IMR-90 (cell line): Measurements from ENCODE around the gene OGFOD3. TPM values are rescaled to one million over a fixed set of nuclear protein-coding genes. Genes with fewer than 3 reads are reported as not detected.

Experiments
- ATAC-seq: fragments of 200-7000 bp; cut with Tn5 transposase; 2 replicates; pipeline ENCODE4 v1.9.1; 2020; ENCODE audit warnings: low read depth, mild to moderate bottlenecking, moderate library complexity
- Bru-seq: library from RNA; stranded (reverse); fragments of 400-500 nt; gene quantifications from one replicate; lab custom pipeline; 2021; lab: Mats Ljungman, UMichigan
- BruChase-seq, 2 experiments: library from RNA; stranded (reverse); fragments of 400-500 nt; gene quantifications; one replicate each; lab custom pipeline; 2021; lab: Mats Ljungman, UMichigan
- BruUV-seq: library from RNA; stranded (reverse); fragments of 400-500 nt; replicated peaks from 2 replicates; lab custom pipeline; 2021; lab: Mats Ljungman, UMichigan
- CTCF ChIA-PET: fragments of 300-600 bp; formaldehyde crosslinking; extraction: SDS; loops from one replicate; lab custom pipeline; 2021; ENCODE audit warnings: antibody characterized with exemption; lab: Yijun Ruan, JAX
- POLR2A ChIA-PET: fragments of 300-600 bp; sonication (Branson Sonifier 250); formaldehyde crosslinking; loops from one replicate; lab custom pipeline; 2022; ENCODE audit warnings: antibody characterized with exemption; ENCODE audit not compliant: unreplicated experiment; lab: Charles Lee
- DNase-seq: peaks from one replicate; pipeline ENCODE4 v3.0.0; 2013
- H2AFZ ChIP-seq: replicated peaks from 2 replicates; pipeline ENCODE3; 2013; ENCODE audit warnings: low read length, mild to moderate bottlenecking; ENCODE audit not compliant: poor library complexity
- H2AK5ac ChIP-seq: 2 replicates; pipeline ENCODE4 v1.6.1; 2013; ENCODE audit warnings: low read depth, low read length, inconsistent platforms
- H2AK9ac ChIP-seq: replicated peaks from 2 replicates; pipeline ENCODE3; 2013; ENCODE audit warnings: mild to moderate bottlenecking, low read depth, low read length, moderate library complexity; ENCODE audit not compliant: poor library complexity
- H2BK120ac ChIP-seq: 2 replicates; pipeline ENCODE4 v1.6.1; 2013; ENCODE audit warnings: low read depth, low read length, inconsistent platforms
- H2BK15ac ChIP-seq: 3 replicates; pipeline ENCODE4 v1.6.1; 2013; ENCODE audit warnings: low read depth, low read length, inconsistent platforms
- H2BK20ac ChIP-seq: 2 replicates; pipeline ENCODE4 v1.6.1; 2013; ENCODE audit warnings: low read depth, mild to moderate bottlenecking, inconsistent platforms, low read length, moderate library complexity
- H2BK5ac ChIP-seq: 2 replicates; pipeline ENCODE4 v1.6.1; 2013; ENCODE audit warnings: mild to moderate bottlenecking, low read depth, low read length, inconsistent platforms; ENCODE audit not compliant: poor library complexity, severe bottlenecking
- H3K14ac ChIP-seq: replicated peaks from 2 replicates; pipeline ENCODE4 v1.6.1; 2013; ENCODE audit warnings: low read depth, low read length, inconsistent platforms
- H3K18ac ChIP-seq: 2 replicates; pipeline ENCODE4 v1.6.1; 2013; ENCODE audit warnings: low read depth, low read length, control low read depth
- H3K23ac ChIP-seq: 2 replicates; pipeline ENCODE4 v1.6.1; 2013; ENCODE audit warnings: low read depth, low read length, inconsistent platforms
- H3K27ac ChIP-seq: 2 replicates; pipeline ENCODE4 v1.5.1; 2013; ENCODE audit warnings: mild to moderate bottlenecking, control low read depth, low read length; ENCODE audit not compliant: insufficient read depth
- H3K27me3 ChIP-seq: 2 replicates; pipeline ENCODE4 v1.6.1; 2013; ENCODE audit warnings: low read length; ENCODE audit not compliant: control insufficient read depth, insufficient read depth
- H3K36me3 ChIP-seq: 2 replicates; pipeline ENCODE4 v1.6.1; 2013; ENCODE audit warnings: low read length, mixed read lengths; ENCODE audit not compliant: control insufficient read depth, insufficient read depth
- H3K4ac ChIP-seq: 2 replicates; pipeline ENCODE4 v1.6.1; 2013; ENCODE audit warnings: low read depth, low read length, inconsistent platforms
- H3K4me1 ChIP-seq: 2 replicates; pipeline ENCODE4 v1.6.1; 2013; ENCODE audit warnings: low read length, mixed read lengths; ENCODE audit not compliant: control insufficient read depth, insufficient read depth
- H3K4me2 ChIP-seq: 2 replicates; pipeline ENCODE4 v1.6.1; 2013; ENCODE audit warnings: low read depth, mild to moderate bottlenecking, control low read depth, low read length, moderate library complexity
- H3K4me3 ChIP-seq: 2 replicates; pipeline ENCODE4 v1.5.1; 2013; ENCODE audit warnings: low read depth, mild to moderate bottlenecking, control low read depth, low read length, moderate library complexity; ENCODE audit not compliant: insufficient read depth
- H3K56ac ChIP-seq: 2 replicates; pipeline ENCODE4 v1.6.1; 2013; ENCODE audit warnings: low read length, inconsistent platforms; ENCODE audit not compliant: insufficient read depth; ENCODE audit errors: extremely low read depth
- H3K79me1 ChIP-seq, 2 experiments: 2 replicates each; pipeline ENCODE4 v1.6.1; 2013; ENCODE audit warnings: low read length in 2 of 2, inconsistent platforms in 1 of 2, low read depth in 1 of 2
- H3K9ac ChIP-seq: 2 replicates; pipeline ENCODE4 v1.6.1; 2013; ENCODE audit warnings: low read depth, low read length, control low read depth
- H3K9me1 ChIP-seq: 2 replicates; pipeline ENCODE4 v1.6.1; 2013; ENCODE audit warnings: low read length, inconsistent platforms; ENCODE audit not compliant: insufficient read depth
- H3K9me3 ChIP-seq: 2 replicates; pipeline ENCODE4 v1.6.1; 2013; ENCODE audit warnings: low read length; ENCODE audit not compliant: control insufficient read depth, insufficient read depth
- H4K20me1 ChIP-seq: 2 replicates; pipeline ENCODE4 v1.6.1; 2013; ENCODE audit warnings: low read length, inconsistent platforms; ENCODE audit not compliant: insufficient read depth
- H4K5ac ChIP-seq: 2 replicates; pipeline ENCODE4 v1.6.1; 2013; ENCODE audit warnings: mild to moderate bottlenecking, low read depth, low read length, control low read depth
- H4K8ac ChIP-seq, 2 experiments: 2 replicates each; pipeline ENCODE4 v1.6.1; 2013; ENCODE audit warnings: low read depth in 2 of 2, low read length in 2 of 2, control low read depth in 1 of 2, inconsistent platforms in 1 of 2
- H4K91ac ChIP-seq: 2 replicates; pipeline ENCODE4 v1.6.1; 2013; ENCODE audit warnings: low read depth, low read length, inconsistent platforms; ENCODE audit not compliant: insufficient read depth
- CEBPB ChIP-seq: IDR thresholded peaks from 2 replicates; pipeline ENCODE4 v1.6.1; 2012; ENCODE audit warnings: low read depth, low read length, improper control_type of control experiment
- MAFK ChIP-seq: IDR thresholded peaks from 2 replicates; pipeline ENCODE4 v1.6.1; 2012; ENCODE audit warnings: low read depth, low read length, improper control_type of control experiment
- MAZ ChIP-seq: IDR thresholded peaks from 2 replicates; pipeline ENCODE4 v1.6.1; 2012; ENCODE audit warnings: low read depth, mild to moderate bottlenecking, low read length, improper control_type of control experiment, moderate library complexity, borderline replicate concordance
- MXI1 ChIP-seq: IDR thresholded peaks from 2 replicates; pipeline ENCODE4 v1.6.1; 2012; ENCODE audit warnings: low read depth, mild to moderate bottlenecking, low read length, moderate library complexity, borderline replicate concordance
- NFE2L2 ChIP-seq: fragments of 150-350 bp; IDR thresholded peaks from 2 replicates; pipeline ENCODE4 v1.6.1; 2016; ENCODE audit warnings: low read depth, mild to moderate bottlenecking, low read length
- POLR2A ChIP-seq: IDR thresholded peaks from 2 replicates; pipeline ENCODE4 v1.6.1; 2012; ENCODE audit warnings: mild to moderate bottlenecking, low read depth, low read length
- RCOR1 ChIP-seq: IDR thresholded peaks from 2 replicates; pipeline ENCODE4 v1.6.1; 2012; ENCODE audit warnings: mild to moderate bottlenecking, low read length, improper control_type of control experiment; ENCODE audit not compliant: insufficient replicate concordance
- SMC3 ChIP-seq: fragments of 150-350 bp; IDR thresholded peaks from 2 replicates; pipeline ENCODE4 v1.6.1; 2016; ENCODE audit warnings: low read depth, mild to moderate bottlenecking, antibody characterized with exemption, low read length, moderate library complexity
- USF2 ChIP-seq: fragments of 150-350 bp; IDR thresholded peaks from 2 replicates; pipeline ENCODE4 v1.6.1; 2017; ENCODE audit warnings: mild to moderate bottlenecking, antibody characterized with exemption, low read length, low read depth
- WGBS, 2 experiments: methylation state at CpG; one replicate each; pipeline versions ENCODE4 v1.1.5 to v1.1.7; 2013; ENCODE audit warnings: missing lambda C conversion rate in 2 of 2; ENCODE audit not compliant: insufficient read length in 1 of 2; ENCODE audit errors: extremely low coverage in 2 of 2; 5-methylcytosine and 5-hydroxymethylcytosine counted together
- dilution Hi-C: fragments of 300-500 bp; cut with HindIII; formaldehyde crosslinking; loops from one replicate; pipeline ENCODE4 v1.14.3; 2018; ENCODE audit warnings: low sequenced_read_pairs; ENCODE audit not compliant: unreplicated experiment
- in situ Hi-C: fragments of 300-500 bp; cut with MboI; formaldehyde crosslinking; loops from 3 replicates; pipeline ENCODE4 v1.14.3; 2019; ENCODE audit warnings: low sequenced_read_pairs, inconsistent platforms, mixed read lengths
- intact Hi-C: fragments of 100-400 bp; cut with micrococcal nuclease; formaldehyde crosslinking; loops from 2 replicates; pipeline ENCODE4 v1.10.0; 2022
- long read RNA-seq: library from polyadenylated mRNA; unstranded; transcript quantifications from one replicate; pipeline ENCODE4 v2.0.0, GENCODE V29; 2021; ENCODE audit not compliant: unreplicated experiment
- polyA plus RNA-seq, 3 experiments: library from polyadenylated mRNA; depleted of rRNA; stranded (reverse); fragments of >200 nt; gene quantifications; 2 replicates each; pipeline ENCODE4 v1.2.3, GENCODE V29; 2012; ENCODE audit warnings: low replicate concordance in 1 of 3
- total RNA-seq: library from RNA; depleted of rRNA; stranded (reverse); fragments of >200 nt; gene quantifications from 2 replicates; pipeline ENCODE4 v1.2.3, GENCODE V29; 2012; rRNA removed

The OGFOD3 gene
- total RNA-seq (24.4 and 25.3 TPM in 2 replicates), polyA plus RNA-seq (2012; rRNA removed) (33.4 and 34.5 TPM in 2 replicates), Bru-seq, nascent RNA (percentile 49 among the genes with signal in this experiment), BruChase-seq, experiment 1, labeled RNA remaining after a 6-hour chase (percentile 54 among the genes with signal in this experiment), BruChase-seq, experiment 2, labeled RNA remaining after a 2-hour chase (percentile 47 among the genes with signal in this experiment)
- polyA plus RNA-seq (2012; cell fraction: cytosol; rRNA removed), result 31.1 and 43.7 TPM in 2 replicates
- polyA plus RNA-seq (2012; cell fraction: nucleus; rRNA removed; ENCODE audit: low replicate concordance), result 18.5 and 32.9 TPM in 2 replicates
- long read RNA-seq, full-length matches to known transcripts, result 18 of 28 reads
- long read RNA-seq, partial matches to known transcripts, result 4 of 28 reads
- long read RNA-seq, other reads (novel, unspliced or antisense), result 6 of 28 reads

- Histone ChIP-seq H3K79me1 (peaks cover 0 to 11% of the 10 kb centered on the region in 2 experiments; a peak in 2 of 4 replicates), H3K9me1 (0 out of 2 replicates have a peak, but pooled peaks cover 4% of the 10 kb centered on the region), H3K9ac (peak within 1 kb of the TSS; percentile 77), H3K4me1 (no peaks in the 10 kb centered on the region), H4K20me1 (peaks cover 25% of the 10 kb centered on the region), H2BK120ac (peak within 1 kb of the TSS; percentile 85), H2AK9ac (peak within 1 kb of the TSS; percentile 87), H4K91ac (peak within 1 kb of the TSS; percentile 63; the same call in 1 of the 2 replicates), H3K36me3 (peaks cover 2% of the 10 kb centered on the region; the same call in 1 of the 2 replicates), H3K4ac (peak within 1 kb of the TSS; percentile 77; the same call in 1 of the 2 replicates), H2BK5ac (peak within 1 kb of the TSS; percentile 91), H4K8ac (peak within 1 kb of the TSS in 1 of 2 experiments; percentile 91; a peak in 2 of 4 replicates), H3K18ac (no peak within 1 kb of the TSS), H2BK15ac (no peak within 1 kb of the TSS), H3K4me3 (peak within 1 kb of the TSS; percentile 98), H2BK20ac (no peak within 1 kb of the TSS), H4K5ac (peak within 1 kb of the TSS; percentile 45; the same call in 1 of the 2 replicates), H3K4me2 (peak within 1 kb of the TSS; percentile 98), H2AFZ (peak within 1 kb of the TSS; percentile 99), H3K14ac (peak within 1 kb of the TSS; percentile 86; the same call in 1 of the 2 replicates), H2AK5ac (no peak within 1 kb of the TSS), H3K27ac (peak within 1 kb of the TSS; percentile 85), H3K27me3 (no peaks in the 10 kb centered on the region), H3K56ac (peak within 1 kb of the TSS; percentile 53; the same call in 1 of the 2 replicates), H3K9me3 (peaks cover 5% of the 10 kb centered on the region; the same call in 1 of the 2 replicates), H3K23ac (peak within 1 kb of the TSS; percentile 4; the same call in 1 of the 2 replicates)
- WGBS, 2 experiments, result 3% methylated on average over 45 of the region's 108 CpGs; no CpG with 5 or more reads in 1 of the 2 experiments
- BruUV-seq, result no TSS peak
- ATAC-seq (peak; percentile 96), DNase-seq (peak; percentile 69)
- TF ChIP-seq SMC3 (no peak), CEBPB (no peak), MAFK (no peak), RCOR1 (no peak), MAZ (peak; percentile 99), USF2 (no peak; the same call in 1 of the 2 replicates), POLR2A (peak; percentile 55; the same call in 1 of the 2 replicates), MXI1 (peak; percentile 91), NFE2L2 (no peak)
- POLR2A ChIA-PET, result no interaction called here
- dilution Hi-C loops, result no loop called here
- in situ Hi-C loops, result no loop called here
- intact Hi-C loops, result no loop called here
- CTCF ChIA-PET, result no interaction called here
These were observed at the start of gene OGFOD3, which contains the start of gene HEXD for GRCh38 chr17:82418001-82418986. Gene OGFOD3 (minus strand): TSS chr17:82418586. CDS start chr17:82418485, 101 bp downstream. Gene HEXD (plus strand): TSS chr17:82418347. CDS start chr17:82419800, 1,453 bp downstream.
